ENCODE results near the gene CCT4.
"Not testable (repeated sequence)": the region's sequence is repeated elsewhere in the genome, so short reads cannot be mapped to it uniquely, and the experiment has no call there.

The CCT4 gene, protein sequence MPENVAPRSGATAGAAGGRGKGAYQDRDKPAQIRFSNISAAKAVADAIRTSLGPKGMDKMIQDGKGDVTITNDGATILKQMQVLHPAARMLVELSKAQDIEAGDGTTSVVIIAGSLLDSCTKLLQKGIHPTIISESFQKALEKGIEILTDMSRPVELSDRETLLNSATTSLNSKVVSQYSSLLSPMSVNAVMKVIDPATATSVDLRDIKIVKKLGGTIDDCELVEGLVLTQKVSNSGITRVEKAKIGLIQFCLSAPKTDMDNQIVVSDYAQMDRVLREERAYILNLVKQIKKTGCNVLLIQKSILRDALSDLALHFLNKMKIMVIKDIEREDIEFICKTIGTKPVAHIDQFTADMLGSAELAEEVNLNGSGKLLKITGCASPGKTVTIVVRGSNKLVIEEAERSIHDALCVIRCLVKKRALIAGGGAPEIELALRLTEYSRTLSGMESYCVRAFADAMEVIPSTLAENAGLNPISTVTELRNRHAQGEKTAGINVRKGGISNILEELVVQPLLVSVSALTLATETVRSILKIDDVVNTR

DNA sequence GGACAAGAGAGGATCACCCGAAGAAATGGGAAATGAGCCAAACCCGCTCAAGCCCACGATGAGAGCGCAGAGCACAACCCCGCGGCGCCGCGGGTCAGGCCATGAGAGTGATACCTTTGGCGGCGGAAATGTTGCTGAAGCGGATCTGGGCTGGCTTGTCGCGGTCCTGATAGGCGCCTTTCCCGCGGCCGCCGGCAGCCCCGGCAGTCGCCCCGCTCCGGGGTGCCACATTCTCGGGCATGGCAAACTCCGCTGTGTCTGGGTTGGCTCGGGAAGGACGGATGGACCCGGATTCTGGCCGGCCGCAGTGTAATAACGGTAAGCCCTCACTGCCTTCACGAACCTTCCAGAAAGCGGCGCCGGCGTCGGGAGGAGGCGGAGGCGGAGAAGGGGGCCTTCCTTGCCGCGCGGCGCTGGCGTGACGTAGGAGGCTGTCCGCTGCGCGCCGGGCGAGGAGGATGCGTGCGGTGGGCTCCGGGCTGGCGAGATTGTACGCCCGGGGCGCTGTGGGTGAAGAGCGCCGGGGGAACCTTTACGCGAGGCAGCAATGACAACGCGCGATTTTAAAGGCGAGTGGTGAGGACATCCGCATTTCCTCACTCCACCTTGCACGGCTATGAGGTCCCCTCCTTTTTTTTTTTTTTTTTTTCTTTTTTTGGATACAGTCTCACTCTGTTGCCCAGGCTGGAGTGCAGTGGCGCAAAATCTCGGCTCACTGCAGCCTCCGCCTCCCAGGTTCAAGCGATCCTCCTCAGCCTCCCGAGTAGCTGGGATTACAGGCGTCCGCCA lies at the start of gene CCT4:
CCT4 (minus strand) TSS at position 390 of the 789 bp plus-strand sequence; CDS start at position 241, 149 bp downstream.
- DNase-seq (ENCODE audit: low read depth in 2 of 2, low spot score in 1 of 2): peak; percentile 85 to 89

DNA sequence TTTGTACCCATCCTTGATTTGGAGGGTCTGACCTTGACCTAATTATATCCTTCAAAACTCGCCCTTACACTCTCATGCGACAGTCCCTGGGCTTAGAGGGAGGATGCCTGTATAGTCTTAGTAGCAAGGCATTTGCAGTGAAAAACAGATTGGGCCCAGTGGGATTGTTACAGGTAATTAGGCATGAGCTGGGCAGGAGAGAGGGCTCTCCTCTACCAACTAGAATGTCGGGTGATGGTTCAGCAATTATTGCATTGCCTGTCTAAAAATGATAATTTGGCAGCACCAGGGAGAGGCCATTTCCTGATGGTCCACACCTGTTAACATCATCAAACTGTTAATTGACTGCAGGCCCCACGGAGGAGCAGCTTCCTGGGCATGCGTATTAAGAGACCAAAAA lies 49.4 kb upstream of the CCT4 start:
- no peak for DNase-seq (ENCODE audit: low read depth in 2 of 2, low spot score in 1 of 2)

DNA sequence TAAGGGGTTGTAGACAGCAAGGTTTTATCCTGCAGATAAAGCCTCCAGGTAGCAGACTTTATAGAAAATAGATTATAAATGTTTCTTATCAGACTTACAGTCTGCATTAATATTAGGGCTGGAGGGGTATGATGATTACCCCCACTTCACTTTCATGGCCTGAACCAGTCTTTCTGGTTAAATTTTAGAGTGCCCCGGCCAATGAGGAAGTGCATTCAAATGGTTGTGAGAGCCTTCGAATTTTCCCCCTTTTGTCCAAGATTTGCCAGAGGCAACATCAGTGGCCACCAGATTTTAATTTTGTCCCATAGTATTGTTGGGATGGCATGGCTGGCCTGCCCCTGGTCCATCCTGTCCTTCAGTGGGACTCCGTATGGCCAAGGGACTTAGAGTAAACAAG lies 48.6 kb upstream of the CCT4 start:
- DNase-seq (ENCODE audit: low read depth in 2 of 2, low spot score in 1 of 2): no peak

- no peak for DNase-seq (ENCODE audit: low read depth in 2 of 2, low spot score in 1 of 2)
Observed at GRCh38 chr2:61928826-61929461, 40.5 kb upstream of the CCT4 start.

DNA sequence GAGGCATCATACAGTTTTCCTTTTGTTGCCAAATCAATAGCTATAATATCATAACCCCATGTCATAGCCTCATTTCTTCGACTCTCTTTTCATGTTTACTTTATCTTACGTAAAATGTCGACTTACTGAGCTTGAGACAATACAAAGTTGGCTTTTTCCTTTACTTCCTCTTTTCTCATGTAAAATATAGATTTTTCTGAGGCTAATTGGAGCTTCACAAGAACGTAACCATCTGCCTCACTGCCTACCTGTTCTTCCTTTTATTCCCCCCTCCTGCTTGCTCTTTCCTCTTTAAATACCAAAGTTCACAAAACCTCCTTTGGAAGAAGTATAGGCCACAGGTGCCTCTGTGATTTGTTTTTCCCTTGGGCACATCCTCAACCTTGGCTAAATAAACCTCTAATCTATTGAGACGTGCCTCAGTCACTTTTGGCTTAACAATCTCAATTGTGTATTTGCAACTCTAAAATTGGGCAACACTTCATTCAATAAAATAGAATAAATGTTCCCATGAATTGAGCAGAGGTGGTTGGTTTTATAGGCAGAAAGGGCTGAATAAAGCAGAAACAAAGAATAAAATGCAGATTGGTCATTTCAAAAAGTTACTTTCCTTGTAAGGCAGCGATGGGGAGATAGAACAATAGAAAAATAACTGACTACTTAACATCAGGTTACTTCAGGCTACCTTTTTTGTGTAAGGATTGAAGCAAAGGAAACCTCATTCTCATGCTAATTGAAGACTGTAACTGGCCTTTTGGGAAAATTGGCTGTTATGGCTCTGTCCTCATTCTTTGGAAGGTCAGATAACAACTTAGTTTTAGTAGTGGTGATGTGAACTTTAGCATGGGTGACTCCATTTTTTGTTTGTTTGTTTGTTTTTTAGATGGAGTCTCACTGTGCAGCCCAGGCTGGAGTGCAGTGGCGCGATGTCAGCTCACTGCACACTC lies 38.3 kb upstream of the CCT4 start:
- no peak for DNase-seq (ENCODE audit: low read depth in 2 of 2, low spot score in 1 of 2)

DNA sequence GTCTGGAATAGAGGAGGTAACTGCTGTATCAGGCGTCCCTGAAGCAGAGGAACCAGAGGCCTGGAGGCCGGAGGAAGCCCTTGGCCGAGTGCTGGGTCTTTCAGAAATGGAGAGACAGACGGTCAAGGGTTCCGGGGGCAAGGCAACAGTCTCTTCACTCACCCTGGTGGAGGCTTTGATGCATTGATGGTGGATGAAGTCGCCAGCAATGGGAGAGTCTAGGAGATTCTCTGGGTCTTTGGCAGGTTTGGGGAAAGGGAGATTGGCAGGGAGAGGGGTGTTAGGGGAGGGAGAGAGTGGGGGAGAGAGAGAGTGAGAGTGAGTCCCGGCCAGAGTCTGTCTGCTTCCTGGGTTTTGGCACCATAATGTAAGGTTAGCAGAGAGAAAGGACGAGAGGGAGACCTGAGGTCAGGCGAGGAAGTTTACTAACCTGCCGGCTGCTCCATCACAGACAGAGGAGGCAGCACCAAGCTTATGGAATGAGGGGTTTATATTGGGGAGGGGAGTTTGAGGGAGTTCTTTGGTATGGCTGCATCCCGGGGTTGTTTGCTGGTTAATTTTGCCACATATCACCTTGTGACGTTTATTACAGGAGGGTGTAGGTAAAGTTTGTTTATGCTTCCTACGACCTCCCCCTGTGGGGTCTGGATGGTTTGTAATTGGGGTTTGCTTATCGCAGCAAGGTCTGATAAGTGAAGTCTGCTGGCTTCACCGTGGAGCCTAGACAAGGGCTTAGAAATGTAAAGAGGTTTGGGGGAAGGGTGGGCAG lies 36.6 kb upstream of the CCT4 start:
- DNase-seq (ENCODE audit: low read depth in 2 of 2, low spot score in 1 of 2): no peak

DNA sequence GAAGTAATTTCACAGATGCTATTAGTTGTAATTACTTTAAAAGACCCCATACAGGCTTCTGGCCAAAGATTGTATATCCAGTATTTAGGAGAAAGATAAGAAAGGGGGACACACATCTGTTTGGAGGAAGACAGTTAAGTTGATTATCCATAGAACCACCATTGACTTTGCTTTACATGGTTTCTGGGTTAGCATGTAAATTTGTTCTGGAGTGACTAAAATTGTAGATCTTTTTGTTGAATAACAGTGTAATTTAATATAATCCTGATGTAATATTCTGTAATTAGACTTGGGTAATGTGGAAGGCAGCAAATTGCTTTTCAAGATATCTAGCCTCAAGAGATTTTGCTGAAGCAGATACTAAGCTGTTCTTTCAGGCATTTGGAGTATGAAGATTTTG lies 34.3 kb upstream of the CCT4 start:
- DNase-seq (ENCODE audit: low read depth in 2 of 2, low spot score in 1 of 2): no peak

GRCh38 chr2:61920548-61920947 lies 32.1 kb upstream of the CCT4 start:
- no peak for DNase-seq (ENCODE audit: low read depth in 2 of 2, low spot score in 1 of 2)

- DNase-seq (ENCODE audit: low read depth in 2 of 2, low spot score in 1 of 2): not testable (repeated sequence)
Observed at GRCh38 chr2:61914794-61915193, 26.3 kb upstream of the CCT4 start.

GRCh38 chr2:61911510-61911909 lies 23.1 kb upstream of the CCT4 start:
- DNase-seq (ENCODE audit: low read depth in 2 of 2, low spot score in 1 of 2): no peak

DNA sequence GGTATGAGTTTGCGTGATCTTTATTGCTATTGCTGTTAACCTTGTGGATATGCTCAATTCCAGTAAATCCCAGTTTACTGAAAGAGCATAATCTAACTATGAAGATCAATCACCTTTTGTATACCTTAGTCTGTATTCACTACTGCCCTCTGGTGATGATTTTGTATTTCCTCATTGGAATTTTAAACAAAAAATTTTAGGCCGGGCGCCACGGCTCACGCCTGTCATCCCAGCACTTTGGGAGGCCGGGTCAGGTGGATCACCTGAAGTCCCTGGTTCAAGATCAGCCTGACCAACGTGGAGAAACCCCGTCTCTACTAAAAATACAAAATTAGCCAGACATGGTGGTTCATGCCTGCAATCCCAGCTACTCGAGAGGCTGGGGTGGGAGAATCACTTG lies 22.1 kb upstream of the CCT4 start:
- no peak for DNase-seq (ENCODE audit: low read depth in 2 of 2, low spot score in 1 of 2)

DNA sequence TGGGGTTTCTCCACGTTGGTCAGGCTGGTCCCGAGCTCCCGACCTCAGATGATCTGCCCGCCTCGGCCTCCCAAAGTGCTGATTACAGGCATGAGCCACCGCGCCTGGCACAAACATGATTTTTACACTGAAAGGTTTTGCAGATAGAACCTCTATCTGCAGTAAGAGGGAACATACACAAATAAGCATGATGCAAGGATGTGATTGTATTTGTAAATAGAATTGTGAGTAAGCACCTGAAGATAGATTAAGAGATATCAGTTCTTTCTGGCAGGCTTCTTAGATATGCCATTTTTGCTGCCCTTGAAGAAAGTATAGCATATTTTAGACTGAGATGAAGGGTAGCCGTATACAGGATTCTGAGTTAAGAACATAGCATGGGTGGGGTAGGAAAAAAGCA lies 20.7 kb upstream of the CCT4 start:
- DNase-seq (ENCODE audit: low read depth in 2 of 2, low spot score in 1 of 2): no peak

- DNase-seq (ENCODE audit: low read depth in 2 of 2, low spot score in 1 of 2): no peak
Observed at GRCh38 chr2:61906186-61906470, 17.7 kb upstream of the CCT4 start.

DNA sequence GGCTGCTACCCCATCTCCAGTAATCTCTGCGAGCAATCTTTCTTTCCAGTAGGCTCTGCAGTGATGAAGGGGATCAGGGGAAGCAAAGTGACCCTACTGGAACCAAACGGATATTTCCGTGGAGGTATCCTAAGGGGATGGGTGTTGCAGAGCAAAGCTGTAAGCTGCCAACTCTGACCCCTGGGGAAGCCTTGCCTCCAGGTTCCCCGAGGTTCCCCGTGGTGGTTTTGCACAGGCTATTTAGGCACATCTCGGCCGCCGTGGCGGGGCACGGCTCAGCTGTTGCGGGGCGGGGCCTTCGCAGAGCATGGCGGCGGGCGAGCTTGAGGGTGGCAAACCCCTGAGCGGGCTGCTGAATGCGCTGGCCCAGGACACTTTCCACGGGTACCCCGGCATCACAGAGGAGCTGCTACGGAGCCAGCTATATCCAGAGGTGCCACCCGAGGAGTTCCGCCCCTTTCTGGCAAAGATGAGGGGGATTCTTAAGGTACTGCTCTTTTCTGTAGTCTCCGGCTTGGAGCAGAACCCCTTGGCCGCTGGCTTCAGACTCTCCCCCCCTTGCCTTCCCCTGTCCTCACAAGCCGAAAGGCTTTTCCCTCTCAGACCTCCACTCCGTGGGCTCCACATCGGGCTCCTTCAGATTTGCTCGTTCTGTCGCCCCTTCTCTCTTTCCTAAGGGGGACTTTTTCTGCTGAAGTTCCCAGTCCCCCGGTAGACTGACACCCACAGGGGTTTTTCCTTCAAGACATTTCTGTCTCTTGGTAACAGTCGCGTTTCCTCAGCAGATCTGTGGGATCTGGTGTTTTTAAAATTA lies 17.1 kb upstream of the CCT4 start, which contains the start of gene COMMD1:
COMMD1 (plus strand) TSS at position 303 of the 814 bp plus-strand sequence; CDS start at position 308, 5 bp downstream.
- DNase-seq (ENCODE audit: low read depth in 2 of 2, low spot score in 1 of 2): peak; percentile 57 to 64

GRCh38 chr2:61900281-61900680 lies 11.8 kb upstream of the CCT4 start:
- DNase-seq (ENCODE audit: low read depth in 2 of 2, low spot score in 1 of 2): no peak

GRCh38 chr2:61898810-61899209 lies 10.4 kb upstream of the CCT4 start:
- no peak for DNase-seq (ENCODE audit: low read depth in 2 of 2, low spot score in 1 of 2)

- no peak for DNase-seq (ENCODE audit: low read depth in 2 of 2, low spot score in 1 of 2)
Observed at GRCh38 chr2:61887717-61888266, 664 bp downstream of the CCT4 start.

- DNase-seq (ENCODE audit: low read depth in 2 of 2, low spot score in 1 of 2): no peak
Observed at GRCh38 chr2:61885896-61886603, 2.4 kb downstream of the CCT4 start.

Data from stimulated activated CD8-positive, alpha-beta memory T cell treated with anti-CD3 and anti-CD28 coated beads, Interleukin-4, amount 100 ng/mL, for 1 hour (primary cell).